ENCODE data around the gene TMEM14A. TPM values are rescaled to one million over a fixed set of nuclear protein-coding genes. Genes with fewer than 3 reads are reported as not detected.

TMEM14A gene
- total and polyA plus RNA-seq, 2 of the 8 experiments (the other 6 are each of a cell fraction or from before 2014, with no cell fraction given), result 11.1 to 11.2 TPM

- TF ChIP-seq CHD7 (IDR thresholded peaks at IDR 0.05; ENCODE audit: insufficient replicate concordance, low read length), result no peak
- TF ChIP-seq TAF7 (optimal IDR thresholded peaks at IDR 0.05; ENCODE audit: borderline replicate concordance, low read depth, low read length), result no peak
- TF ChIP-seq CHD2 (IDR thresholded peaks at IDR 0.05; ENCODE audit: low read length), result no peak
- TF ChIP-seq JUN (IDR thresholded peaks at IDR 0.05; ENCODE audit: low read depth, low read length), result no peak
- TF ChIP-seq NRF1 (IDR thresholded peaks at IDR 0.05; ENCODE audit: low read depth, low read length), result no peak
Measured at GRCh38 chr6:52642368-52642767, 28.5 kb upstream of the TMEM14A start (continued).
